Thyroid gland (tissue), 4 donors: ENCODE measurements around the gene DIRAS2. TPM values are rescaled to one million over a fixed set of nuclear protein-coding genes. Genes with fewer than 3 reads are reported as not detected.

Experiments used
- DNase-seq, 2 donors: peaks; one replicate each; pipeline ENCODE4 v3.0.0-alpha.2; 2019
- H3K27ac ChIP-seq, 3 donors: fragments of 200-600 bp; sonication (generic); 1 replicate in 2 of 3; 2 replicates in 1 of 3; pipeline ENCODE4 v1.5.1; 2016 to 2019; ENCODE audit warnings: mild to moderate bottlenecking in 1 of 3, moderate library complexity in 1 of 3
- H3K27me3 ChIP-seq: fragments of 200-600 bp; sonication (generic); one replicate; pipeline ENCODE4 v1.5.1; 2019
- H3K36me3 ChIP-seq, 2 donors: fragments of 200-600 bp; sonication (generic); one replicate each; pipeline ENCODE4 v1.5.1; 2016 to 2019
- H3K4me1 ChIP-seq, 2 donors: fragments of 200-600 bp; sonication (generic); one replicate each; pipeline ENCODE4 v1.5.1; 2017 to 2019
- H3K4me3 ChIP-seq, 3 donors: fragments of 200-600 bp; sonication (generic); replicated peaks in 1 of 3; 1 replicate in 2 of 3; 2 replicates in 1 of 3; pipeline ENCODE4 v1.5.1; 2016; ENCODE audit warnings: mild to moderate bottlenecking in 1 of 3
- H3K9me3 ChIP-seq: fragments of 200-600 bp; sonication (generic); one replicate; pipeline ENCODE4 v1.5.1; 2017
- POLR2A ChIP-seq, 2 donors: fragments of 450-650 bp; IDR thresholded peaks; one replicate each; pipeline ENCODE4 v1.6.1; 2017; ENCODE audit warnings: antibody characterized with exemption in 2 of 2, mild to moderate bottlenecking in 2 of 2, moderate library complexity in 1 of 2
- WGBS, 2 donors: methylation state at CpG; one replicate each; pipeline ENCODE4 v1.1.5; 2017; 5-methylcytosine and 5-hydroxymethylcytosine counted together
- intact Hi-C: fragments of 100-400 bp; cut with DNase I; formaldehyde crosslinking; loops from one replicate; pipeline ENCODE4 v1.15.1; 2023
- total RNA-seq, 4 donors: library from RNA; depleted of rRNA; stranded (reverse); fragments of >200 nt; gene quantifications; one replicate each; pipeline ENCODE4 v1.2.3, GENCODE V29; 2016
- TF ChIP-seq, protein P1 (sequence below), 6 experiments: fragments of 200-600 bp in 3 of 6; fragments of 450-650 bp in 3 of 6; sonication (generic) in 3 of 6; IDR thresholded peaks; one replicate each; pipeline ENCODE4 v1.5.1; 2016 to 2019; ENCODE audit warnings: antibody characterized with exemption in 6 of 6, mild to moderate bottlenecking in 2 of 6, inconsistent platforms in 1 of 6, moderate library complexity in 1 of 6

The DIRAS2 gene
- total RNA-seq, 4 donors from 2014 or later: 2.6 to 11.3 (median 6.6) TPM

DNA sequence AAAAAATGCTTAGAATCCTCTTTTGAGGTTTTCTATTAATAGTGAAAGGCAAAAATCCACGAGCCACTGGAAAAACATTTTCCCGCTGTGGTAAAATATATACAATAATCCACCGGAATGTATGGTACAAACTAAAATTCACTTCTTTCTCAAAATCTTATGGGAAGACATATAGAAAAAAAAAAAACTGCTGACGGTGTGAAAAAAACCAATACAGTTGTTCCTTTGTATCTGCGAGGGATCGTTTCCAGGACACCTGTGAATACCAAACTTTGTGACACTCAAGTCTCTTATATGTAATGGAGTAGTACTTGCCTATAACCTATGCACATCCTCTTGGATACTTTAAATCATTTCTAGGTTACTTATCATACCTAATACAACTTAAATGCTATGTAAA lies 13.3 kb downstream of the DIRAS2 start:
- Histone ChIP-seq H3K27me3 (no peaks in the 10 kb centered on the region), H3K4me3 (no peak overlapping the region), H3K4me1 (peaks cover 0 to 8% of the 10 kb centered on the region in 2 donors), H3K36me3 (no peaks in the 10 kb centered on the region), H3K27ac (no peak overlapping the region), H3K9me3 (no peaks in the 10 kb centered on the region)
- TF ChIP-seq, protein P1, sequence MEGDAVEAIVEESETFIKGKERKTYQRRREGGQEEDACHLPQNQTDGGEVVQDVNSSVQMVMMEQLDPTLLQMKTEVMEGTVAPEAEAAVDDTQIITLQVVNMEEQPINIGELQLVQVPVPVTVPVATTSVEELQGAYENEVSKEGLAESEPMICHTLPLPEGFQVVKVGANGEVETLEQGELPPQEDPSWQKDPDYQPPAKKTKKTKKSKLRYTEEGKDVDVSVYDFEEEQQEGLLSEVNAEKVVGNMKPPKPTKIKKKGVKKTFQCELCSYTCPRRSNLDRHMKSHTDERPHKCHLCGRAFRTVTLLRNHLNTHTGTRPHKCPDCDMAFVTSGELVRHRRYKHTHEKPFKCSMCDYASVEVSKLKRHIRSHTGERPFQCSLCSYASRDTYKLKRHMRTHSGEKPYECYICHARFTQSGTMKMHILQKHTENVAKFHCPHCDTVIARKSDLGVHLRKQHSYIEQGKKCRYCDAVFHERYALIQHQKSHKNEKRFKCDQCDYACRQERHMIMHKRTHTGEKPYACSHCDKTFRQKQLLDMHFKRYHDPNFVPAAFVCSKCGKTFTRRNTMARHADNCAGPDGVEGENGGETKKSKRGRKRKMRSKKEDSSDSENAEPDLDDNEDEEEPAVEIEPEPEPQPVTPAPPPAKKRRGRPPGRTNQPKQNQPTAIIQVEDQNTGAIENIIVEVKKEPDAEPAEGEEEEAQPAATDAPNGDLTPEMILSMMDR (IDR thresholded peaks at IDR 0.05): no peak
- no peak for TF ChIP-seq POLR2A (IDR thresholded peaks at IDR 0.05)
- intact Hi-C loops: no loop called here
- WGBS, 2 donors: 91 to 93% methylated on average over 6 of the region's 6 CpGs
- DNase-seq: no peak

DNA sequence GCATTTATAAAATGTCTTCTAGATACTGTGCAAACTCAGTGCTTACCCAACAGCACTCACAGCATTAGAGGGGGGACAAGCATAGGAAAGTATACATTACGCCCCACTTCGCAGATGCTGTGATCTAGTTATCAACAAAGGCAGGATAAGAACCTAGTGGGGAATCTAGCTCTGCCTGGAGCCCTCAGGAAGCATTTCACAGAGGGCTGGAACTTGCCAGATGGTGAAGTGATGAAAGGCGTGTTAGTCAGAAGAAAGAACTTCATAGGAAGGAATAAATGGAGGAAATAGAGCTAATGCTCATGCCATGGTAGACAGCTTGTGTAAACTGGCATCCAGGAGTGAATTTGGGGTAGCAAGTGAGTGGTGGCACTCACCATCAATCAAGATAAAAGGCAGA lies 25.8 kb downstream of the DIRAS2 start:
- DNase-seq: no peak
- 93 to 97% methylated on average over 3 of the region's 3 CpGs for WGBS, 2 donors
- Histone ChIP-seq H3K9me3 (no peaks in the 10 kb centered on the region), H3K36me3 (no peaks in the 10 kb centered on the region), H3K4me1 (no peaks in the 10 kb centered on the region), H3K27ac (no peak overlapping the region), H3K4me3 (no peak overlapping the region), H3K27me3 (no peaks in the 10 kb centered on the region)
- intact Hi-C loops: no loop called here
- TF ChIP-seq POLR2A (IDR thresholded peaks at IDR 0.05): no peak
- TF ChIP-seq, protein P1 (IDR thresholded peaks at IDR 0.05): no peak

DNA sequence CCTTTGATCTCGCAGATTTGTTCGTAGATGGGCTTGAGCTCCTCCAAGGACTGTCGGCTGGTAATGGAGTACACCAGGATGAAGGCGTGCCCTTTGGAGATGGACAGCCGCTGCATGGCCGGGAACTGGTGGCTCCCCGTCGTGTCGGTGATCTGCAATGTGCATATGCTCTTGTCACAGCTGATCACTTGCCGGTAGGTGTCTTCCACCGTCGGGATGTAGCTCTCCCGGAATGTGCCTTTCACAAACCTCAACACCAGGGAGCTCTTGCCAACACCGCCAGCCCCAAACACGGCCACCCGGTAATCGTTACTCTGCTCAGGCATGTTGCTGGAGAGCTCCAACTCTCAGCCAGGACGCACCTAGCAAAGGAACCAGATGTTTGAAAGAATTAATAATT lies 29.1 kb downstream of the DIRAS2 start:
- H3K4me1 ChIP-seq: no peaks in the 10 kb centered on the region
- TF ChIP-seq, protein P1 (IDR thresholded peaks at IDR 0.05): no peak
- no peak for TF ChIP-seq POLR2A (IDR thresholded peaks at IDR 0.05)
- intact Hi-C loops: no loop called here
- no peak for DNase-seq
- no peaks in the 10 kb centered on the region for H3K36me3 ChIP-seq
- no peak overlapping the region for H3K27ac ChIP-seq
- no peaks in the 10 kb centered on the region for H3K27me3 ChIP-seq
- no peak overlapping the region for H3K4me3 ChIP-seq
- H3K9me3 ChIP-seq: no peaks in the 10 kb centered on the region
- 94 to 96% methylated on average over 17 to 18 of the region's 18 CpGs for WGBS, 2 donors

DNA sequence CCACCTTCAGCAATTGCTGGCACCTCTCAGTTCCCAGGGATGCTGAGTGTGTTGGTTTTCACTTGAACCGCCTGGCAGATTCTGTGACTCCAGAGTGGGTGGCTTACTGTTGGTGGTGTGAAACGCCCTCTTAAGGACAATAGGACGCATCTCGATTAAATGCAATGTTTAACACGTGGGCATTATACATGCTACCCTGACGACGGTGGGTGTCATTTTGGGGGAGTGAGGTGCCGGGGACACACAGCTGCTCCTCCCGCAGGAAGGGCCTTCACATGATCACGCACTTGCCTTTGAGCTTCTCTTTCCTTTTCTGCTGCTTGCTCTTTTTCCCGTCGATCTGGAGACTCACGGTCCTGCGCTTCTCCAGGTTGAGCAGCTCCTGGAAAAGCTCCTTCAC lies 29.7 kb downstream of the DIRAS2 start:
- Histone ChIP-seq H3K4me1 (no peaks in the 10 kb centered on the region), H3K27ac (no peak overlapping the region), H3K4me3 (no peak overlapping the region), H3K36me3 (no peaks in the 10 kb centered on the region), H3K27me3 (no peaks in the 10 kb centered on the region), H3K9me3 (no peaks in the 10 kb centered on the region)
- DNase-seq: no peak
- no peak for TF ChIP-seq POLR2A (IDR thresholded peaks at IDR 0.05)
- TF ChIP-seq, protein P1 (IDR thresholded peaks at IDR 0.05): no peak
- 95 to 96% methylated on average over 14 of the region's 14 CpGs for WGBS, 2 donors
- intact Hi-C loops: no loop called here

DNA sequence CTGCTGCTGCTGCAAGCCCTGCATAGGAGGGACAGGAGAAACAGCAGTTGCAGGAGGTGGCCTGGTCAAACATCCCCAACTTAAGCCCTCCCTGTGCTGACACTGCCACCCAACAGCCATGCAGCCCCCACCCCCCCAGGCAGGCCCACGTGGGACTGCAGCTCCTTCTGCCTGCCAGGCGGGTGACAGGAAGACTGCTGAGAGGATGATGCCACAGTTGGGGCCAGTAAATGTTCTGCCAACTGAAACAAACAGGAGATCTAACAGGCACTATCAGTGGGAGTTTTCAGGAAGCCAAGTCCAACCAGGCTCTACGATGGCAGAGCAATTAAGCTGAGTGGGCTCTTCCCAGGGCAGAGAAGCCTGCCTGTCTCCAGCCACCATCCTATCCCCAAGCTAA lies 31.1 kb downstream of the DIRAS2 start:
- TF ChIP-seq, protein P1 (IDR thresholded peaks at IDR 0.05): no peak
- no peak for TF ChIP-seq POLR2A (IDR thresholded peaks at IDR 0.05)
- no peaks in the 10 kb centered on the region for H3K27me3 ChIP-seq
- no peak overlapping the region for H3K27ac ChIP-seq
- H3K36me3 ChIP-seq: no peaks in the 10 kb centered on the region
- DNase-seq: no peak
- H3K4me3 ChIP-seq: no peak overlapping the region
- intact Hi-C loops: no loop called here
- WGBS, 2 donors: 39 to 61% methylated on average over 3 of the region's 3 CpGs
- H3K4me1 ChIP-seq: no peaks in the 10 kb centered on the region
- no peaks in the 10 kb centered on the region for H3K9me3 ChIP-seq
